ENCODE data around the gene LRRFIP2.

LRRFIP2 gene

DNA sequence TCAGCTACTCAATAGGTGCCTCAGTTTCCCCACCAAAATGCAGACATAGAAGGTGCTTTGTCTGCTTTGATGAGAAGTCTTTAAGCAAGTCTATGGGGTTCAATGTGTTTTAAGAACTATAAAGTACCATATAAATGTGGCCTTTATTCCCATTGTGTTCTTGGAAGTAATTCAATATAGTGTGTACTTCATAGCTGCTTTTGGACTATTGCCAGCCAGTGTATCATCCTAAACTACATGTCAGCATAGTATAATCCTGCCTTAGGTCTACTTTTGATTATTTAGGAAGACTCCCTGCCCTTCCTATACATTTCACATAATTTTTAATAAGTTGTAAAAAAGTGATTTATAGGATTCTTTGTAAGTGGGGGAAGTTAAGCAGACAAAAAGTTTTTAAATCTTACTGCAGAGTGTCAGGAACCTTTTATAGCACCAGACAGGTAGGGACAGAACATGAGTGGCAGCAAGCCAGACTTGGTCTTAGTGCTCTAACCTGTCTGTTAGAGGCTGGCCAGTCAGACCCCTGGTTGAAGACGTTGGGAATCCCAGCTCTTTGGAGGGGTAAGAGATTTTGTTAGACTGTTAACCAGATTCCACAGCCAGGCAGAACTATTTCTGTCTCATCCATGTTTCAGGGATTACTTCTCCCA, 132.7 kb downstream of the LRRFIP2 start:
- Histone ChIP-seq H3K27ac (replicated peaks) (no peak overlapping the region), H3K4me3 (replicated peaks; ENCODE audit: insufficient read depth, low read length) (no peak overlapping the region), H3K27me3 (ENCODE audit: insufficient read depth, poor library complexity, severe bottlenecking) (no peaks in the 10 kb centered on the region)
- TF ChIP-seq, protein P1, sequence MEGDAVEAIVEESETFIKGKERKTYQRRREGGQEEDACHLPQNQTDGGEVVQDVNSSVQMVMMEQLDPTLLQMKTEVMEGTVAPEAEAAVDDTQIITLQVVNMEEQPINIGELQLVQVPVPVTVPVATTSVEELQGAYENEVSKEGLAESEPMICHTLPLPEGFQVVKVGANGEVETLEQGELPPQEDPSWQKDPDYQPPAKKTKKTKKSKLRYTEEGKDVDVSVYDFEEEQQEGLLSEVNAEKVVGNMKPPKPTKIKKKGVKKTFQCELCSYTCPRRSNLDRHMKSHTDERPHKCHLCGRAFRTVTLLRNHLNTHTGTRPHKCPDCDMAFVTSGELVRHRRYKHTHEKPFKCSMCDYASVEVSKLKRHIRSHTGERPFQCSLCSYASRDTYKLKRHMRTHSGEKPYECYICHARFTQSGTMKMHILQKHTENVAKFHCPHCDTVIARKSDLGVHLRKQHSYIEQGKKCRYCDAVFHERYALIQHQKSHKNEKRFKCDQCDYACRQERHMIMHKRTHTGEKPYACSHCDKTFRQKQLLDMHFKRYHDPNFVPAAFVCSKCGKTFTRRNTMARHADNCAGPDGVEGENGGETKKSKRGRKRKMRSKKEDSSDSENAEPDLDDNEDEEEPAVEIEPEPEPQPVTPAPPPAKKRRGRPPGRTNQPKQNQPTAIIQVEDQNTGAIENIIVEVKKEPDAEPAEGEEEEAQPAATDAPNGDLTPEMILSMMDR (IDR thresholded peaks at IDR 0.05; ENCODE audit: insufficient read depth, low read length): no peak
- no peak for TF ChIP-seq POLR2AphosphoS5 (IDR thresholded peaks at IDR 0.05; ENCODE audit: low read depth)
- TF ChIP-seq SPI1 (IDR thresholded peaks at IDR 0.05; ENCODE audit: borderline replicate concordance, low read depth): no peak
- TF ChIP-seq GABPA (IDR thresholded peaks at IDR 0.05; ENCODE audit: low read depth): no peak
- TF ChIP-seq, protein P2, sequence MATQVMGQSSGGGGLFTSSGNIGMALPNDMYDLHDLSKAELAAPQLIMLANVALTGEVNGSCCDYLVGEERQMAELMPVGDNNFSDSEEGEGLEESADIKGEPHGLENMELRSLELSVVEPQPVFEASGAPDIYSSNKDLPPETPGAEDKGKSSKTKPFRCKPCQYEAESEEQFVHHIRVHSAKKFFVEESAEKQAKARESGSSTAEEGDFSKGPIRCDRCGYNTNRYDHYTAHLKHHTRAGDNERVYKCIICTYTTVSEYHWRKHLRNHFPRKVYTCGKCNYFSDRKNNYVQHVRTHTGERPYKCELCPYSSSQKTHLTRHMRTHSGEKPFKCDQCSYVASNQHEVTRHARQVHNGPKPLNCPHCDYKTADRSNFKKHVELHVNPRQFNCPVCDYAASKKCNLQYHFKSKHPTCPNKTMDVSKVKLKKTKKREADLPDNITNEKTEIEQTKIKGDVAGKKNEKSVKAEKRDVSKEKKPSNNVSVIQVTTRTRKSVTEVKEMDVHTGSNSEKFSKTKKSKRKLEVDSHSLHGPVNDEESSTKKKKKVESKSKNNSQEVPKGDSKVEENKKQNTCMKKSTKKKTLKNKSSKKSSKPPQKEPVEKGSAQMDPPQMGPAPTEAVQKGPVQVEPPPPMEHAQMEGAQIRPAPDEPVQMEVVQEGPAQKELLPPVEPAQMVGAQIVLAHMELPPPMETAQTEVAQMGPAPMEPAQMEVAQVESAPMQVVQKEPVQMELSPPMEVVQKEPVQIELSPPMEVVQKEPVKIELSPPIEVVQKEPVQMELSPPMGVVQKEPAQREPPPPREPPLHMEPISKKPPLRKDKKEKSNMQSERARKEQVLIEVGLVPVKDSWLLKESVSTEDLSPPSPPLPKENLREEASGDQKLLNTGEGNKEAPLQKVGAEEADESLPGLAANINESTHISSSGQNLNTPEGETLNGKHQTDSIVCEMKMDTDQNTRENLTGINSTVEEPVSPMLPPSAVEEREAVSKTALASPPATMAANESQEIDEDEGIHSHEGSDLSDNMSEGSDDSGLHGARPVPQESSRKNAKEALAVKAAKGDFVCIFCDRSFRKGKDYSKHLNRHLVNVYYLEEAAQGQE (IDR thresholded peaks at IDR 0.05; ENCODE audit: insufficient replicate concordance, low read depth): no peak
- no peak for DNase-seq (ENCODE audit: low read depth in 1 of 2, low spot score in 1 of 2)

DNA sequence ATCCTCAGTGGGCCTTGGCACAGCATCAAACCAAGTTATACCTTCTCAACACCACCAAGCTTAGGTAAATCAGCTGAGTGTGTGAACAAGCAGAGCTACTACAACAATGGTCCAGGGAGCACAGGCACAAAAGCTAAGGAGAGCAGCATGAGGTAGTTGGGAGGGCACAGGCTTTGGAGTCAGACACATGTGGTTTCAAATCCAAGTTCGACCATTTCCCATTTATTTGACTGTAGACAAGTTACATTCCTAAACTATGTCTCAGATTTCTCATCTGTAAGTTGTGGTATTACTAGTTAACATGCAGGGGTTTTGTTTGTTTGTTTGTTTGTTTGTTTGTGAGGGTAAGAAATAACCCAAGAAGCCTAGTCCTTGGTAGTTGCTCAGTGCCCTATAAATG, 134.2 kb downstream of the LRRFIP2 start:
- TF ChIP-seq SPI1 (IDR thresholded peaks at IDR 0.05; ENCODE audit: borderline replicate concordance, low read depth) (no peak), GABPA (IDR thresholded peaks at IDR 0.05; ENCODE audit: low read depth) (no peak), POLR2AphosphoS5 (IDR thresholded peaks at IDR 0.05; ENCODE audit: low read depth) (no peak)
- TF ChIP-seq, protein P1 (IDR thresholded peaks at IDR 0.05; ENCODE audit: insufficient read depth, low read length): no peak
- TF ChIP-seq, protein P2 (IDR thresholded peaks at IDR 0.05; ENCODE audit: insufficient replicate concordance, low read depth): no peak
- Histone ChIP-seq H3K27me3 (ENCODE audit: insufficient read depth, poor library complexity, severe bottlenecking) (no peaks in the 10 kb centered on the region), H3K27ac (replicated peaks) (no peak overlapping the region), H3K4me3 (replicated peaks; ENCODE audit: insufficient read depth, low read length) (no peak overlapping the region)
- DNase-seq (ENCODE audit: low read depth in 1 of 2, low spot score in 1 of 2): no peak

DNA sequence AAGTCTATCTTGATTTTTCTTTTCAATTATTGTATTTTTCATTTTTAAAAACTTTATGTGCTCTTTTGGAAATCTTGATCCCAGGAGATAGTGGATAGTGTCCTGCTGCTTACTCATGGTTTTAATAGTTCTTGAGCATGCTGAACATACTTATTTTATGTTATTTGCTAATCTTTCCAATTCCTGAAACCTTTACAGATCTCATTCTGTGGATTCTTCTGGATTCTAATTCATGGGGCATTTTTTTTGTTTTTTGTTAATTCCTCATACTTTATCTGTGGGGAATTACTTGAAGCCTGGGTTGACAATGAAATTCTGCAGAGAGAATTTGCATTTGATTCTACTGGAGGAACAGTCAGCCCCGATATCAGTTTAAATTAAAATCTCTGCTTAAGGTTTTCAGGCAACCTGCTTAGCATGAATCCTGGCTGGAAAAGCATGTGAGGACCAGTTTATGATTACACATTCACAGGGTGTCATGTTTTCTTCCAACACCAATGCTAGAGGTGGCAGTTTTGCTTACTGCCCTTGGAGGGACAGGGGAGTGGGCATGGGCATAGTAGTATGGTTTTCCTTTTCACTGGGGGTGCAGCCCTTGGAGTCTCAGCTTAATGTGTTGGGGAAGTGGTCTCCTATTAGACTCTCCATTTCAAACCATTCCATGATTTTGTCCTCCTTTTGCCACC, 135.1 kb downstream of the LRRFIP2 start:
- Histone ChIP-seq H3K27me3 (ENCODE audit: insufficient read depth, poor library complexity, severe bottlenecking) (no peaks in the 10 kb centered on the region), H3K27ac (replicated peaks) (no peak overlapping the region), H3K4me3 (replicated peaks; ENCODE audit: insufficient read depth, low read length) (no peak overlapping the region)
- DNase-seq (ENCODE audit: low read depth in 1 of 2, low spot score in 1 of 2): no peak
- TF ChIP-seq, protein P1 (IDR thresholded peaks at IDR 0.05; ENCODE audit: insufficient read depth, low read length): no peak
- TF ChIP-seq, protein P2 (IDR thresholded peaks at IDR 0.05; ENCODE audit: insufficient replicate concordance, low read depth): no peak
- TF ChIP-seq SPI1 (IDR thresholded peaks at IDR 0.05; ENCODE audit: borderline replicate concordance, low read depth): no peak
- no peak for TF ChIP-seq GABPA (IDR thresholded peaks at IDR 0.05; ENCODE audit: low read depth)
- no peak for TF ChIP-seq POLR2AphosphoS5 (IDR thresholded peaks at IDR 0.05; ENCODE audit: low read depth)

Measured in HL-60 (cell line).